ENCODE results near the gene NBAS.
"Not testable (repeated sequence)": the region's sequence is repeated elsewhere in the genome, so short reads cannot be mapped to it uniquely, and the experiment has no call there.

The NBAS gene

GRCh38 chr2:15238028-15238427, 323.1 kb downstream of the NBAS start:
- peaks cover 4% of the 10 kb centered on the region; the same call in 1 of the 2 replicates for H3K4me1 ChIP-seq (ENCODE audit: insufficient read depth, low read length)
- no peak overlapping the region for H3K9ac ChIP-seq (ENCODE audit: low read depth, low read length)
- H3K36me3 ChIP-seq (ENCODE audit: insufficient read depth, low read length) = no peaks in the 10 kb centered on the region
- H3K9me3 ChIP-seq (ENCODE audit: control insufficient read depth, insufficient read depth, low read length) = no peaks in the 10 kb centered on the region

- Histone ChIP-seq H3K4me1 (ENCODE audit: insufficient read depth, low read length) (no peaks in the 10 kb centered on the region), H3K9me3 (ENCODE audit: control insufficient read depth, insufficient read depth, low read length) (no peaks in the 10 kb centered on the region), H3K36me3 (ENCODE audit: insufficient read depth, low read length) (no peaks in the 10 kb centered on the region; the same call in 1 of the 2 replicates), H3K9ac (ENCODE audit: low read depth, low read length) (no peak overlapping the region)
Observed at GRCh38 chr2:15230599-15231192, 330.4 kb downstream of the NBAS start.

- H3K4me1 ChIP-seq (ENCODE audit: insufficient read depth, low read length) = no peaks in the 10 kb centered on the region
- H3K36me3 ChIP-seq (ENCODE audit: insufficient read depth, low read length) = no peaks in the 10 kb centered on the region; the same call in 1 of the 2 replicates
- H3K9me3 ChIP-seq (ENCODE audit: control insufficient read depth, insufficient read depth, low read length) = no peaks in the 10 kb centered on the region
- H3K9ac ChIP-seq (ENCODE audit: low read depth, low read length) = no peak overlapping the region
Observed at GRCh38 chr2:15226661-15227060, 334.5 kb downstream of the NBAS start.

- Histone ChIP-seq H3K9me3 (ENCODE audit: control insufficient read depth, insufficient read depth, low read length) (no peaks in the 10 kb centered on the region), H3K4me1 (ENCODE audit: insufficient read depth, low read length) (no peaks in the 10 kb centered on the region), H3K9ac (ENCODE audit: low read depth, low read length) (no peak overlapping the region), H3K36me3 (ENCODE audit: insufficient read depth, low read length) (no peaks in the 10 kb centered on the region; the same call in 1 of the 2 replicates)
Observed at GRCh38 chr2:15225131-15225530, 336.0 kb downstream of the NBAS start.

- H3K36me3 ChIP-seq (ENCODE audit: insufficient read depth, low read length) = no peaks in the 10 kb centered on the region; the same call in 1 of the 2 replicates
- H3K4me1 ChIP-seq (ENCODE audit: insufficient read depth, low read length) = no peaks in the 10 kb centered on the region
- H3K9me3 ChIP-seq (ENCODE audit: control insufficient read depth, insufficient read depth, low read length) = no peaks in the 10 kb centered on the region
- no peak overlapping the region for H3K9ac ChIP-seq (ENCODE audit: low read depth, low read length)
Observed at GRCh38 chr2:15224641-15225040, 336.5 kb downstream of the NBAS start.

- Histone ChIP-seq H3K9me3 (ENCODE audit: control insufficient read depth, insufficient read depth, low read length) (no peaks in the 10 kb centered on the region), H3K4me1 (ENCODE audit: insufficient read depth, low read length) (no peaks in the 10 kb centered on the region), H3K9ac (ENCODE audit: low read depth, low read length) (no peak overlapping the region)
Observed at GRCh38 chr2:15223887-15224286, 337.2 kb downstream of the NBAS start.

GRCh38 chr2:15222856-15223255, 338.3 kb downstream of the NBAS start:
- Histone ChIP-seq H3K9ac (ENCODE audit: low read depth, low read length) (no peak overlapping the region), H3K4me1 (ENCODE audit: insufficient read depth, low read length) (no peaks in the 10 kb centered on the region), H3K36me3 (ENCODE audit: insufficient read depth, low read length) (no peaks in the 10 kb centered on the region), H3K9me3 (ENCODE audit: control insufficient read depth, insufficient read depth, low read length) (no peaks in the 10 kb centered on the region)

More at GRCh38 chr2:15223887-15224286, 337.2 kb downstream of the NBAS start:
- H3K36me3 ChIP-seq (ENCODE audit: insufficient read depth, low read length) = no peaks in the 10 kb centered on the region; the same call in 1 of the 2 replicates

- Histone ChIP-seq H3K9me3 (ENCODE audit: control insufficient read depth, insufficient read depth, low read length) (no peaks in the 10 kb centered on the region), H3K9ac (ENCODE audit: low read depth, low read length) (no peak overlapping the region), H3K36me3 (ENCODE audit: insufficient read depth, low read length) (no peaks in the 10 kb centered on the region), H3K4me1 (ENCODE audit: insufficient read depth, low read length) (no peaks in the 10 kb centered on the region)
Observed at GRCh38 chr2:15220603-15221002, 340.5 kb downstream of the NBAS start.

GRCh38 chr2:15218423-15219086, 342.6 kb downstream of the NBAS start:
- H3K36me3 ChIP-seq (ENCODE audit: insufficient read depth, low read length) = no peaks in the 10 kb centered on the region
- H3K9ac ChIP-seq (ENCODE audit: low read depth, low read length) = no peak overlapping the region
- no peaks in the 10 kb centered on the region for H3K9me3 ChIP-seq (ENCODE audit: control insufficient read depth, insufficient read depth, low read length)
- H3K4me1 ChIP-seq (ENCODE audit: insufficient read depth, low read length) = no peaks in the 10 kb centered on the region

- Histone ChIP-seq H3K4me1 (ENCODE audit: insufficient read depth, low read length) (no peaks in the 10 kb centered on the region), H3K9ac (ENCODE audit: low read depth, low read length) (no peak overlapping the region), H3K9me3 (ENCODE audit: control insufficient read depth, insufficient read depth, low read length) (no peaks in the 10 kb centered on the region), H3K36me3 (ENCODE audit: insufficient read depth, low read length) (no peaks in the 10 kb centered on the region)
Observed at GRCh38 chr2:15212249-15212648, 348.9 kb downstream of the NBAS start.

GRCh38 chr2:15210542-15210941, 350.6 kb downstream of the NBAS start:
- H3K4me1 ChIP-seq (ENCODE audit: insufficient read depth, low read length); H3K9ac ChIP-seq (ENCODE audit: low read depth, low read length); H3K36me3 ChIP-seq (ENCODE audit: insufficient read depth, low read length); H3K9me3 ChIP-seq (ENCODE audit: control insufficient read depth, insufficient read depth, low read length): not testable (repeated sequence)

GRCh38 chr2:15206419-15206818, 354.7 kb downstream of the NBAS start:
- Histone ChIP-seq H3K36me3 (ENCODE audit: insufficient read depth, low read length) (no peaks in the 10 kb centered on the region), H3K4me1 (ENCODE audit: insufficient read depth, low read length) (no peaks in the 10 kb centered on the region), H3K9me3 (ENCODE audit: control insufficient read depth, insufficient read depth, low read length) (no peaks in the 10 kb centered on the region), H3K9ac (ENCODE audit: low read depth, low read length) (no peak overlapping the region)

- Histone ChIP-seq H3K9me3 (ENCODE audit: control insufficient read depth, insufficient read depth, low read length) (no peaks in the 10 kb centered on the region; the same call in 1 of the 2 replicates), H3K36me3 (ENCODE audit: insufficient read depth, low read length) (no peaks in the 10 kb centered on the region), H3K4me1 (ENCODE audit: insufficient read depth, low read length) (no peaks in the 10 kb centered on the region), H3K9ac (ENCODE audit: low read depth, low read length) (no peak overlapping the region)
Observed at GRCh38 chr2:15205562-15205961, 355.6 kb downstream of the NBAS start.

- no peaks in the 10 kb centered on the region for H3K36me3 ChIP-seq (ENCODE audit: insufficient read depth, low read length)
- H3K9me3 ChIP-seq (ENCODE audit: control insufficient read depth, insufficient read depth, low read length) = no peaks in the 10 kb centered on the region; the same call in 1 of the 2 replicates
- no peak overlapping the region for H3K9ac ChIP-seq (ENCODE audit: low read depth, low read length)
- H3K4me1 ChIP-seq (ENCODE audit: insufficient read depth, low read length) = no peaks in the 10 kb centered on the region
Observed at GRCh38 chr2:15201009-15201408, 360.1 kb downstream of the NBAS start.

GRCh38 chr2:15200581-15200980, 360.6 kb downstream of the NBAS start:
- H3K36me3 ChIP-seq (ENCODE audit: insufficient read depth, low read length) = no peaks in the 10 kb centered on the region
- H3K9ac ChIP-seq (ENCODE audit: low read depth, low read length) = no peak overlapping the region
- no peaks in the 10 kb centered on the region for H3K4me1 ChIP-seq (ENCODE audit: insufficient read depth, low read length)
- H3K9me3 ChIP-seq (ENCODE audit: control insufficient read depth, insufficient read depth, low read length) = no peaks in the 10 kb centered on the region; the same call in 1 of the 2 replicates

Measured in ES-I3 (cell line).